ENCODE data around the gene OSBP. TPM values are rescaled to one million over a fixed set of nuclear protein-coding genes. Genes with fewer than 3 reads are reported as not detected.

The OSBP gene
- total and polyA plus RNA-seq, 9 of the 15 experiments (the other 6 are each of a cell fraction or from before 2014, with no cell fraction given) = 11.7 to 49.0 (median 28.7) TPM

DNA sequence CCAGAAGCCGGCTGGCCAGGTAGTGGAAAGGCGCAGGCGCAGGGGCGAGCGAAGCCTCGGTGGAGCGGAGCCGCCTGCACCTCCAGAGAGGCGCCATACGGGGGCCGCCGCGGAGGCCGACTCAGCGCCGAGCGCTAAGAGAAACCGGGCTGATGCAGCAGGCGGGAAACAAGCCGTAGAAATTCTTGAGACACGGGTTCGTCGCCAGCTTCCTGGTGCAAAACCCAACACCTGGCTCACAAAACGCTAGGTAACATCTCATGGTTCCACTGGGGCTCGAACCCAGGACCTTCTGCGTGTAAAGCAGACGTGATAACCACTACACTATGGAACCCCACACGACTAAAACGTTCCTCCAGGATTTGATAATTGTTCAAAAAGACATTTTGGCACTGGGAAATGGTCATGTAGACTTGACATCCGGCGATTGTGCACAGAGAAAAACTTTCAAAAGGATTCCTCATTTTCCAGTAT lies 65.2 kb downstream of the OSBP start (continued):
- no peak for TF ChIP-seq KLF6 (CRISPR knock-in tag; IDR thresholded peaks at IDR 0.05; ENCODE audit: borderline replicate concordance)
- TF ChIP-seq KAT7 (CRISPR knock-in tag; IDR thresholded peaks at IDR 0.05; ENCODE audit: borderline replicate concordance) = 0 out of 2 replicates have a peak, but pooled peaks have one; percentile 29
- TF ChIP-seq ZNF23 (CRISPR knock-in tag; IDR thresholded peaks at IDR 0.05) = no peak
- no peak for TF ChIP-seq PHB2 (IDR thresholded peaks at IDR 0.05; ENCODE audit: low read depth)
- TF ChIP-seq SAP30 (IDR thresholded peaks at IDR 0.05; ENCODE audit: borderline replicate concordance, insufficient read depth, low read depth, low read length, poor library complexity, severe bottlenecking) = no peak
- TF ChIP-seq, protein P1, sequence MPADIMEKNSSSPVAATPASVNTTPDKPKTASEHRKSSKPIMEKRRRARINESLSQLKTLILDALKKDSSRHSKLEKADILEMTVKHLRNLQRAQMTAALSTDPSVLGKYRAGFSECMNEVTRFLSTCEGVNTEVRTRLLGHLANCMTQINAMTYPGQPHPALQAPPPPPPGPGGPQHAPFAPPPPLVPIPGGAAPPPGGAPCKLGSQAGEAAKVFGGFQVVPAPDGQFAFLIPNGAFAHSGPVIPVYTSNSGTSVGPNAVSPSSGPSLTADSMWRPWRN (IDR thresholded peaks at IDR 0.05; ENCODE audit: low read depth) = no peak; the same call in 1 of the 2 replicates
- TF ChIP-seq, protein P2, sequence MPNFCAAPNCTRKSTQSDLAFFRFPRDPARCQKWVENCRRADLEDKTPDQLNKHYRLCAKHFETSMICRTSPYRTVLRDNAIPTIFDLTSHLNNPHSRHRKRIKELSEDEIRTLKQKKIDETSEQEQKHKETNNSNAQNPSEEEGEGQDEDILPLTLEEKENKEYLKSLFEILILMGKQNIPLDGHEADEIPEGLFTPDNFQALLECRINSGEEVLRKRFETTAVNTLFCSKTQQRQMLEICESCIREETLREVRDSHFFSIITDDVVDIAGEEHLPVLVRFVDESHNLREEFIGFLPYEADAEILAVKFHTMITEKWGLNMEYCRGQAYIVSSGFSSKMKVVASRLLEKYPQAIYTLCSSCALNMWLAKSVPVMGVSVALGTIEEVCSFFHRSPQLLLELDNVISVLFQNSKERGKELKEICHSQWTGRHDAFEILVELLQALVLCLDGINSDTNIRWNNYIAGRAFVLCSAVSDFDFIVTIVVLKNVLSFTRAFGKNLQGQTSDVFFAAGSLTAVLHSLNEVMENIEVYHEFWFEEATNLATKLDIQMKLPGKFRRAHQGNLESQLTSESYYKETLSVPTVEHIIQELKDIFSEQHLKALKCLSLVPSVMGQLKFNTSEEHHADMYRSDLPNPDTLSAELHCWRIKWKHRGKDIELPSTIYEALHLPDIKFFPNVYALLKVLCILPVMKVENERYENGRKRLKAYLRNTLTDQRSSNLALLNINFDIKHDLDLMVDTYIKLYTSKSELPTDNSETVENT (CRISPR knock-in tag; IDR thresholded peaks at IDR 0.05) = peak; percentile 69; the same call in 1 of the 2 replicates
- TF ChIP-seq ZNF24 (IDR thresholded peaks at IDR 0.05) = peak; percentile 71
- TF ChIP-seq SIN3B (IDR thresholded peaks at IDR 0.05; ENCODE audit: low read depth) = no peak
- no peak for TF ChIP-seq RBM39 (optimal IDR thresholded peaks at IDR 0.05; ENCODE audit: low read depth, low read length)
- TF ChIP-seq PHB (CRISPR knock-in tag; IDR thresholded peaks at IDR 0.05) = no peak
- TF ChIP-seq ARID2 (IDR thresholded peaks at IDR 0.05) = no peak
- TF ChIP-seq, protein P3, sequence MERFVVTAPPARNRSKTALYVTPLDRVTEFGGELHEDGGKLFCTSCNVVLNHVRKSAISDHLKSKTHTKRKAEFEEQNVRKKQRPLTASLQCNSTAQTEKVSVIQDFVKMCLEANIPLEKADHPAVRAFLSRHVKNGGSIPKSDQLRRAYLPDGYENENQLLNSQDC (CRISPR knock-in tag; IDR thresholded peaks at IDR 0.05) = peak; percentile 51; the same call in 1 of the 2 replicates
- TF ChIP-seq MAZ (CRISPR knock-in tag; conservative IDR thresholded peaks at IDR 0.05 in 1 of 2, IDR thresholded peaks at IDR 0.05 in 1 of 2) = peak; percentile 61 to 63; a peak in 2 of 4 replicates
- TF ChIP-seq RHOXF2B (CRISPR knock-in tag; conservative IDR thresholded peaks at IDR 0.05) = 0 out of 2 replicates have a peak, but pooled peaks have one; percentile 19
- TF ChIP-seq, protein P4, sequence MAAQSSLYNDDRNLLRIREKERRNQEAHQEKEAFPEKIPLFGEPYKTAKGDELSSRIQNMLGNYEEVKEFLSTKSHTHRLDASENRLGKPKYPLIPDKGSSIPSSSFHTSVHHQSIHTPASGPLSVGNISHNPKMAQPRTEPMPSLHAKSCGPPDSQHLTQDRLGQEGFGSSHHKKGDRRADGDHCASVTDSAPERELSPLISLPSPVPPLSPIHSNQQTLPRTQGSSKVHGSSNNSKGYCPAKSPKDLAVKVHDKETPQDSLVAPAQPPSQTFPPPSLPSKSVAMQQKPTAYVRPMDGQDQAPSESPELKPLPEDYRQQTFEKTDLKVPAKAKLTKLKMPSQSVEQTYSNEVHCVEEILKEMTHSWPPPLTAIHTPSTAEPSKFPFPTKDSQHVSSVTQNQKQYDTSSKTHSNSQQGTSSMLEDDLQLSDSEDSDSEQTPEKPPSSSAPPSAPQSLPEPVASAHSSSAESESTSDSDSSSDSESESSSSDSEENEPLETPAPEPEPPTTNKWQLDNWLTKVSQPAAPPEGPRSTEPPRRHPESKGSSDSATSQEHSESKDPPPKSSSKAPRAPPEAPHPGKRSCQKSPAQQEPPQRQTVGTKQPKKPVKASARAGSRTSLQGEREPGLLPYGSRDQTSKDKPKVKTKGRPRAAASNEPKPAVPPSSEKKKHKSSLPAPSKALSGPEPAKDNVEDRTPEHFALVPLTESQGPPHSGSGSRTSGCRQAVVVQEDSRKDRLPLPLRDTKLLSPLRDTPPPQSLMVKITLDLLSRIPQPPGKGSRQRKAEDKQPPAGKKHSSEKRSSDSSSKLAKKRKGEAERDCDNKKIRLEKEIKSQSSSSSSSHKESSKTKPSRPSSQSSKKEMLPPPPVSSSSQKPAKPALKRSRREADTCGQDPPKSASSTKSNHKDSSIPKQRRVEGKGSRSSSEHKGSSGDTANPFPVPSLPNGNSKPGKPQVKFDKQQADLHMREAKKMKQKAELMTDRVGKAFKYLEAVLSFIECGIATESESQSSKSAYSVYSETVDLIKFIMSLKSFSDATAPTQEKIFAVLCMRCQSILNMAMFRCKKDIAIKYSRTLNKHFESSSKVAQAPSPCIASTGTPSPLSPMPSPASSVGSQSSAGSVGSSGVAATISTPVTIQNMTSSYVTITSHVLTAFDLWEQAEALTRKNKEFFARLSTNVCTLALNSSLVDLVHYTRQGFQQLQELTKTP (IDR thresholded peaks at IDR 0.05; ENCODE audit: low read depth in 1 of 2, partially characterized antibody in 2 of 2) = peak in 1 of 2 experiments; percentile 54
- TF ChIP-seq NFXL1 (CRISPR knock-in tag; IDR thresholded peaks at IDR 0.05) = no peak
- TF ChIP-seq MTA3 (IDR thresholded peaks at IDR 0.05; ENCODE audit: borderline replicate concordance) = peak; percentile 68; the same call in 1 of the 2 replicates
- no peak for TF ChIP-seq ZNF830 (CRISPR knock-in tag; IDR thresholded peaks at IDR 0.05)
- no peak for TF ChIP-seq GABPB2 (CRISPR knock-in tag; conservative IDR thresholded peaks at IDR 0.05)
- peak; percentile 52; the same call in 1 of the 2 replicates for TF ChIP-seq STAT5A (IDR thresholded peaks at IDR 0.05; ENCODE audit: borderline replicate concordance, low read length)
- TF ChIP-seq SP1 (CRISPR knock-in tag; IDR thresholded peaks at IDR 0.05) = peak; percentile 69
- peak; percentile 91 for TF ChIP-seq ZSCAN29 (IDR thresholded peaks at IDR 0.05)

All from K562 (cell line).